SIG-M5 (cell line): ENCODE data around the gene THBS2.
"Not testable (repeated sequence)": the region's sequence is repeated elsewhere in the genome, so short reads cannot be mapped to it uniquely, and the experiment has no call there.

Experiments
- DNase-seq: peaks from one replicate; lab custom pipeline; 2025; lab: John Stamatoyannopoulos, UW

The THBS2 gene

DNA sequence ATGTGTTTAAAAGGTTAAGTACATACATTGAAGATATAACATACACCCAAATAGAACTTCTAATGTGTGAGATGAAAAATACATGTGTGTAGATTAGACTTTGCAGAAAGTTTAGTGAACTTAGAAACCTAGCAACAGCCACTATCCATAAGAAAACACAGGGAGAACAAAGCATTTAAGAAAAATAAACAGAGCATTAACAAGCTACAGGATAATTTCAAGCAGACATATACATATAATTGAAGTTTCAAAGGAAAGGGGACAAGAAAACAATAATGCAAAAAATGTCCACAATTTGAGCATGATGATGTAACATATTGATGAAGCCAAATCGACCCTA, 18.2 kb upstream of the THBS2 start:
- no peak for DNase-seq

DNA sequence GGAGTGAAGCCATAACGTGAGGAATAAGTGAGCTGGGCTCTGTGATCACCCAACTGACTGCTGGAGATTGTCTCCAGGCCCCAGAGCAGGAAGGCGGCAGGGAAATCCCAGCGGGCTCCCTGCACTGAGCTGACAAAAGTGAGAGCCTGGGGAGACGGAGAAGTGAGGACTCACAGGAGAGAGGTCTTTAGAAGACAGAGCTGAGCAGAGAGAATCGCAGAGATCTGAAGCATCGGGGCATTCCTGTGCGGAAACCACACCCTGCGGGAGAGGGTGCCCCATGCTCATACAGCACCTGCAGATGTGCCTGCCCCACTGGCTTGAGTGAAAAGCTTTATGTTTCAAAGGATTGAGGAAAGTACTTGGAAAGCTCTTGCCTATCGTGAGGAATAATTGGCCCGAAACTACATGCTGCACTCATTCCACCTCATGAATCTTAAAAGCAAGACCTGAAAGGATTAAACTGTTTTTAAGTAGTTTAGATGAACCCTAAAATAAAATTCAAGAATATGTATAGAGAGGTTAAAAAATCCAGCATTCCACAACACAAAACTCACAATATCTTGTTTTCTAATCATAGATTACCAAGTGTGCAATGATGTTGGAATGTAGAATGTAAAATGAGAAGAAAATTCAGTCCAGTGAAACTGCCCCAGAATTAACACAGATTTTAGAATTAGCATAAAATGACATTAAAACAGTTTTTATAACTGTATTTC, 17.7 kb upstream of the THBS2 start:
- no peak for DNase-seq

DNA sequence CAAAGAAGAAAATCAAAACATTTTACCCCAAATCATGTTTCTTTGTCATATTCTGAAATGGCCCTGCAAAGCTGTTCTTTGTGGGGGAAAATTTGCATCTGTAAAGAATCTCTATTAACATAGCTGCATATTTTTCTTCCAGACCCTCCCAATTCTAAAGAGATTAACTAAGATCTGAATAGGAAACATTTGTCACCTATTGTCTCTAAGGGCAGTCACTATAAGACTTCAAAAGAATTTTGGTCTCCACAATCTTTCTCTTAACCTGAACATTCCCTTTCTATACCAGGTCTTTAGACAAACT, 16.4 kb upstream of the THBS2 start:
- not testable (repeated sequence) for DNase-seq

DNA sequence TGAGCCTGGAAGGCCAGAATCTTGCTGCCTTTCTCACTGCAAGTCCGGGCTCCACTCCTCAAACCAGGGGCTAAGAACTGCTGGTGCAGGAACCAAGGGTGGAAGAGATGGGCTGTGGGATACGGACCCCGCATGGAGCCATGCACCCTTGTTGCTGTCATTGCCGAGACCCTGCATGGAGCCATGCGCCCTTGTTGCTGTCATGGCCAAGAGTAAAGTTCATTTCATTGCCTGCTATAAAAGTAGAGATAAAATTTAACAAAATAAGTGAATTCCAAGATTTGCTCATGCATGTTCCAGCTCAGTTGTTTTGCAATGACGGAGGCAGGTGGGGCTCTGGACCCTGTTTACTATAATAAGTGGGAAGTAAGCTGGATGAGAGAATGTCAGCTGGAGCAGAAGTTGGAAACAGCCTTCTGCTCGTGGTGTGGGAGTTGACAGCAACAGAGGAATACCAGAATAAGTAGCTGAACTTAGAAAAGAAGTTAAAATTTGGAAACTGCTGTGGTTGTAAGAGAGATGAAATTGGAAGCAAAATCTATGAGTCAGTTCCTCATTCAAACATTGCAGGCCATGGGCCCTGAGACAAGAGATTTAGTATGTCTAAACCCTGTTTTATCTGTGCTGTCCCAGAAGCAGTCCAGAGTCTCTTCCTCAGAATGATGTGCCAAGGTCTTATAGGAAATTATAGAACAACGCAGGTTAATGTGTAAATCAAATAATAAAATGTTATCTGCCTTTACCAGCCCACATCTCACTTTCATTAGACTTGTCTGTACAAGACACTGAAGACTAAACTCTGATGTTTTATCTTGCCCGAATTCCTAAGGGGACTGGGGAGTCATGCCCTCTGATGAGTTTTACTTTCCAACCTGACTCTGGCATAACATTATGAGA, 15.8 kb upstream of the THBS2 start:
- no peak for DNase-seq

DNA sequence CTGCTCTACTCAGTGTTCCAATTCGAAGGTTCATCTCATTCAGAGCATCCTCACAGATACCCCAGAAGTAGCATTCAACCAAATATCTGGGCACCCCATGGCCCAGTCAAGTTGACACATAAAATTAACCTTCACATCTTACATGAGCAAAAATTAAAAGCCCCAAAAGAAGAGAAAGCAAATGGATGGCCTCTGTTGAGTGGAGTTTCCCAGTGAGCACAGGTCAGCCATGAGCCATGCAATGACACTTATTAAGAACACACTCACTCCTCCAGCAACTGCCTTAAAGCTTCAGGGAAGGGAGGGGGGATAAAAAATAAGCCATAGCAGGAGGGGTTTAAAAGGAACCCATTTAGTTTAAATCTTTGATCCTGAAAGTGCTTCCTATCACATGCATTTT, 14.6 kb upstream of the THBS2 start:
- DNase-seq, result no peak

DNA sequence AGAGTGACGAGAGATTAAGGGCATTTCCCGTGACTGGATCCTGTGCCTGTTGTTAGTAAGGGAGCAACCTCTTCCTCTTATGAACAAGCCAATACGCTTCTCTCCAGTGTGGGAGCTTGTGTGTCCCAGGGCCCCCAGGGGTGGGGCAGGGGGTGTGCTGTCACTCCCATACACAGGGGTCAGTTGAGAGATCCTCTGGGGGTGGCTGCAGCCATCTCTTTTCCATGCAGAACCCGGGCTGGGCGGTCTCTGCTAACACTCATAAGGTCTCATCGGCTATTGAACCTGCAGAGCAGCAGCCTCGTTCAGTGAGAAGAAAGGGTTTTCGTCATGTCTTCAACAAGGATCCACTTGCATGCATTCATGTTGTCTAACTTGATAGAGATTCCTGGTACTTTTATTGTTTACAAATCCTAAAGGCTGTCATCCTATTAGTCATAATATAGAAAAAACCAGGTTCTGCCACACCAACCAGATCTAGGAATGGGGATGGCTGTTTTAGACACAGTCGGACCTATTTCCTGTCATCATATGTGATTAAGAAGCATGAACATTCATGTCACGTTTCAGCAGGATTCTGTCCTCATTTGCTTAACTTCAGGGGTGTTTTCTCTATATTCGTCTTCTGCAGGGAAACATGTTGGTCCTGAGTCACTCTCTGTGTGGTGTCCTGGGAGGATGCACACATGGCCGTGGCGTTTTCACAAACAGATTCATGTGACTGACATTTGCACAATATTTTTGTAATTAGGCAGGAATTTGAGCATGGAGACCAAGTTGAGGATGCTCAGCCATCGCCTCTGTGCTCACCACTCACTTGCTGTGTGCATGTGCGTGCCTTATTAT, 13.3 kb upstream of the THBS2 start:
- no peak for DNase-seq

DNA sequence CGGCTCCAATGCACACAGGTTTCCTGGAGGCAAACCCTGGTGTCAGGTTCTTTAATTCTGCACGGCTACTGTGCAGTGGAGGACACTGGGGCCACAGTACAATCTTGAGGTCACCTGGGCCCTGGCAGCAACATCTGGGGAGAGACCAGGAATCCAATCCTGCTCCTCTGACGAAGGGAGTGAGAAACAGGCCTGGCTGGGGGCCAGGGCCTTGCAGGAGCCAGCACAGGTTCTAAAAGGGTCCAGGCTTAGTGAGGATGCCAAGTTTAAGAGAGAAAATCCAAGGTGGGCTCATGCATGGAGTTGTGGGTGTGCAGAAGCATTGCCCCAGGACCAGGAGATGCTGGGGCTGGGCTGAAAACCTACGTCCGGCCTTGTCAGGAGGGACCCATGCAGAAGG, 12.6 kb upstream of the THBS2 start:
- DNase-seq, result no peak

DNA sequence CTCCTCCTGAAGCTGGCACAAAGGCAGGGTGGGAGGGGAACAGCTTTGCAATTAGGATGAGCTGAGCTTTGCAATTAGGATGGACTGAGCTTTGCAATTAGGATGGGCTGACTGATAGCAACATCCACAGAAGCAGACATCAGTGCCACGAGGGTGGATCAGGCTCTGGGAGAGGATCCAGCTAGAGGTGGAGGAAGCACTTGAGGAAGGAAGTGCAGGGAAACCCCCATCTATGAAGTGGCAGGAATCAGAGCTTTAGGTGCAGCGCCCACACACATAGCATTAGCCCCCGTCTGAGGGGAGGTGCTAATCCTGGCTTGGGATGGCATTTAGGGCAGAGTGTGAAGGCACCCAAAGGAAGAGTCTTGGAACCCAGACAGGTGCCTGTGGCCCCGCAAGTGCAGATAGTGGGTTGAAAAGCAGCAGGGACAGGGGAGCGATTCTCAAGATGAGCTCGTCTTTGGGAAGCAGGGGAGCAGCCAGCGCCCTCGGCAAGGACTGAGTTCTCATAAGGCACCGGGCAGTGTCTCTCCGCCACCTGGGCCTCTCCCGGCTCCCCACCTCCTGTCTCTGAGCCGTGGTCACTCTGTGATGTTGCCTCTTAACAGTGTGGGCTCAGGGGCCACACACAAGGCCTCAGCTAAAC, 12.0 kb upstream of the THBS2 start:
- no peak for DNase-seq

DNA sequence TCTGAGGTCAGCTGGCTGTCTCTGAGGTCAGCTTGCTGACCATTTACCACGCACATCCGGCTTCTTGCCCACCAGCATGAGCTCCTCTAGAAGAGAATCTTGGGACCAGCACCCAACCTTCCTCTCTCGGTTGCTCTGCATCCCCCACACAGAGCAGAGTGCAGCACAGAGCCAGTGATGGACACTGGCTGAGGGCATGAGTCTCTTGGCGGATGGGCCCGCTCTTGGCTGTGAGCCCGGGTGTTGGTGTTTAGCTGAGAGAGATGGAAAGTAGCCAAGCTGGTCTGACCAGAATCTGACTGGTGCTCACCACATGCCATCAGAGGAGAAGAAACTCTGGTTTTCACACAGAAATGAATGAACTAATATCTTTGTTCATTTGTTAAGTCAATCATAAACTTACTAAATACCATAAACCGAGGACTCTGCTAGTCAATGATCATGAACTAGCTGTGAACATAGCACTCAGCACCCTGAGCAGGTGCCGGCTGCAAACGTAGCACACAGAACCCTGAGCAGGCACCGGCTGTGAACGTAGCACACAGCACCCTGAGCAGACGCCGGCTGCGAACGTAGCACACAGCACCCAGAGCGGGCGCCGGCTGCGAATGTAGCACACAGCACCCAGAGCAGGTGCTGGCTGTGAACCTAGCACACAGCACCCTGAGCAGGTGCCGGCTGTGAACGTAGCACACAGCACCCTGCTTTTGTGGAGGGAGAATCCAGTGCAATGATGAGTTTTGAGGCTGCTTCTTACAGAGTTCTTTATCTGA, 10.4 kb upstream of the THBS2 start:
- DNase-seq, result no peak

DNA sequence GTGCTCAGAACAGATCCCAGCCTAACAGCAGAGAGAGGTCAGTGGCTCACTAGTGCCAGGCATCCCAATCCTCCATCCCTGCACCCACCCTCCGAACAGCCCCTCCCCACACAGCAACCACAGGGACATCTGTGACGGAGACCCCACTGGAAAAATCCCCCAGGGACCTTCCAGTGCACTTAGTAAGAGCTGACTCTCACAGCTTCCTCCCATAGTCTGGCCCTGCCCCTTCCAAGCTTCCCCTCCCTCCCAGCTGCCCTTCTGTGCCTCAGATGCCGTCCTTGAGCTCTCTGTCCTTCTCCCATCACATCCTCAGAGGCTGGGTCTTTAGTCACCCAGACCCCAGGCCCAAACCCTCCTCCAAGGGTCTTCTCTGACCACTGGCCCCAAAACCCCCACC, 9.7 kb upstream of the THBS2 start:
- no peak for DNase-seq

DNA sequence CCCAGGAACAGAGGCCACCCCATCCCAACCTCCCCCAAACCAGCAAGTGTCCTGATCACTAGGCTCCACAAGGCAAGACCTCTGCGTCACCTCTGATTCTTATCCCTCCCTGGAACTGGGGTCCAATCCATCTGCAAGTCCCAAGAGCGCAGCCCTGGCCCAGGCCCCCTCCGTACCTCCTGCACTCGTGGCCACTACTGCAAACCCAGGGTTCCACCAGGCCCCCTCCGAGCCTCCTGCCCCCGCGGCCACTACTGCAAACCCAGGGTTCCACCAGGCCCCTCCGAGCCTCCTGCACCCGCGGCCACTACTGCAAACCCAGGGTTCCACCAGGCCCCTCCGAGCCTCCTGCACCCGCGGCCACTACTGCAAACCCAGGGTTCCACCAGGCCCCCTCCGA, 9.0 kb upstream of the THBS2 start:
- DNase-seq, result not testable (repeated sequence)

DNA sequence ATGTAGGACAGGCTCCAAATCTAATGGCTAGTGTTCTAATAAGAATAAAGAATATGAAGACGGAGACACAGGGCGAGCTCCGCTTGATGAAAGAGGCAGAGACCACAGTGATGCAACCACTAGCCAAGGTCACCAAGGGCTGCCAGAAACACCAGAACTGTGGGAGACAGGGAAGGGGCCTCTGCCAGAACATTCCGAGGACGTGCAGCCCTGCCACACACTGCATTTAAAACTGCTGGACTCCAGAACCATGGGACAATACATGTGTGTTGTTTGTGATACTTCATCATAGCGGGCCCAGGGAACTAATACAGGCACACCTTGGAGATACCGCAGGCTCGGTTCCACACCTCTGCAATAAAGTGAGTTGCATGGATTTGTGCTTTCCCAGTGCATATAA, 2.9 kb upstream of the THBS2 start:
- DNase-seq, result no peak

DNA sequence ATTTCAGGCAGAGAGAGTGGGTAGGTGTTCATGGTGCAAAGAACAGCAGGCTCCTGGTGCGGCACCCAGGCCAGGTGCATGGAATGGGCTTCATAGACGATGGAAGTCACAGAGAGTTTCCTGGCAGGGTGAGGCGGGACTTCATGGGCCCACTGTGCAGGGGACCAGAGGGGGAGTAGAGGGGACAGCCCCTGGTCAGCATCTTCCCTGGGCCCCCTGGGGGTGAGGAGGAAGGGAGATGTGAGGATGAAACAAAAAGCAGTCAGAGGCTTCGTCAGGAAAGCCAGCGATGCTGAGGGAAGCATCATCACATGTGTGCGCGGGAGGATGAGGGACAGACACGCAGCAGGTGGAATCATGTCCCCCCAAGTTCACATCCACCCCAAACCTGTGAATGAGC, 2.4 kb upstream of the THBS2 start:
- DNase-seq, result no peak

DNA sequence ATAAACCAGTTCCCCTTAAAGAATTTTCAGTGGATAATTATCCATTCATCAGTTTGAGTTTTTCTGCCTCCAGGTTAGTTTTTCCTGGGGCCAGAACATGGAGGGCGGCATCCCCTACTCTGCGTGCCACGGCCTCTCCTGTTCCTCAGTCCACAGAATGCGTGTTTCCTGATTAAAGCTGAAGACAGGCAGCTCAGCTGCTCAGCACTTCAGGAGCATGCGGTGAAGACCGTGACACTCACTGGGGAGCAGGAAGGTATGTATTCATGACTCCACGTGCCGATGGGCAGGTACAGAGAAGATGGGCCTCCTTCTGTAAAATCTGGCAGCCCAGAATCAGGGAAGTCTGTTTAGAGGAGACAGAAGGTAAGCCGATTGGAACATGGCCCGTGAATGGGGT, 2.0 kb upstream of the THBS2 start:
- no peak for DNase-seq

DNA sequence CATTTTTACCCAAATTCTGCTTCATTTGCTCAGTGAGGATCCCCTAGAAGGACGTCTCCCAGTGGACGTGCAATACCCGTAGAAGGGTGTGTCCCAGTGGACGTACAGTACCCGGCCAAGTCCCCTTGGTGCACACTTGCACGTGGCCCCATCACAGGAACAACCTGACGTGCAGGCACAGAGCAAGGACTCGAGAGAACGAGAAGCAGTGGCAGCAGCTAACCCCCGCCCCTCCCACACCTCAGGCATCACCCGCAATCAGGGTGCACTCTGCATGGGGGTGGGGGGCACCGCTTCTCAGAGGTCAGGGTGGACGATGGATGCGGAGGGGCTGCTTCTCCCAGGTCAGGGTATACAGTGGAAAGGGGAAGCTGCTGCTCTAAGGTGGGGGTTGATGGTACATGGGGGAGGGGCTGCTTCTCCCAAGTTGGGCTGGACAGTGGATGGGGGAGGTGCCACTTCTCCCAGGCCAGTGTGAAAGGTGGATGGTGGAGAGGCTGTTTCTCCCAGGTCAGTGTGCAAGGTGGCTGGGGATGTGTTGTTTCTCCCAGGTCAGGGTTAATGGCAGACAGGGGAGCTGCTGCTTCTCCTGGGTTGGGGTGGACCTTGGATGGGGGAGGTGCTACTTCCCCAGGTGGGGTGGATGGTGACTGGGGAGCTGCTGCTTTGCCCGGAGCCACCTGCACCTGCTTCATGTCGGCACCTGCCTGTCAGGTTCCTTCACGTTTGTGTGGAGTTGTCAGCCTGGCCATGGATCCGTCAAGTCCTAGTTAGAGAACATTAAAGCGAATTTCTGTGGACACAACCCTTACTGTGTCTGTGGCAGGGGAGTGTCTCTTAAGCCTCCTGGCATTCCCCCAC, 1.0 kb upstream of the THBS2 start:
- DNase-seq, result no peak

DNA sequence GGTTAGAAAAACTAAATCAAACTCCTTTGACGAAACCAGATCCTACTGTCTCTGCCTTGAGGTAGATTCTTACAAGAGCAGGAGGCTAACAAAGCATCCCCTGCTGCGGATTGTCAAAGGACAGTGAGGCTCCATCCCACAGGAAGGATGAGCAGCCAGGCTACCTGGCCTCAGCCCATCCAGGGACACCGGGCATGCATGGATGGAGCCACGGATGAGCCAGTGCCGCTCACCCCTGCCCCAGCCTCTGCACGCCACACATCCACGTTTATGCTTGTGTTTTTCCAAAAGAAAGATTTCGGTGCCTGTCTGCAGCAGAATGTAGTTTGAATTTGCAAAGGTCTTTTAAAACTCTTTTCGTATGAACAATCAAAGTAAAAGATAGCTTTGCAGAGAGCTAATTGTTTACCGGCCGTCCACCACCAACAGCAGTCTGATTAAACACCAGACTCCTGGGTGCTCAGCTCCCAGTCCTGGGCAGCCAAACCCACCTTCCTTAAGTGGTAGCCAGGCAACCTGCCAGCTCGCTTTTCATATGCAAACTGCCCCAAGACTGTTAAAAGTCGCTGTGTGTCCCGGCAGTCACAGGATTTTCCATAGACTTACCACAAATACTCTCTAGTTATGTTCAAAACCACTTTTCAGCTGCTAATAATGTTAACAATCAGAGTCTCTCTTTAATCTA, 999 bp downstream of the THBS2 start:
- DNase-seq, result no peak

DNA sequence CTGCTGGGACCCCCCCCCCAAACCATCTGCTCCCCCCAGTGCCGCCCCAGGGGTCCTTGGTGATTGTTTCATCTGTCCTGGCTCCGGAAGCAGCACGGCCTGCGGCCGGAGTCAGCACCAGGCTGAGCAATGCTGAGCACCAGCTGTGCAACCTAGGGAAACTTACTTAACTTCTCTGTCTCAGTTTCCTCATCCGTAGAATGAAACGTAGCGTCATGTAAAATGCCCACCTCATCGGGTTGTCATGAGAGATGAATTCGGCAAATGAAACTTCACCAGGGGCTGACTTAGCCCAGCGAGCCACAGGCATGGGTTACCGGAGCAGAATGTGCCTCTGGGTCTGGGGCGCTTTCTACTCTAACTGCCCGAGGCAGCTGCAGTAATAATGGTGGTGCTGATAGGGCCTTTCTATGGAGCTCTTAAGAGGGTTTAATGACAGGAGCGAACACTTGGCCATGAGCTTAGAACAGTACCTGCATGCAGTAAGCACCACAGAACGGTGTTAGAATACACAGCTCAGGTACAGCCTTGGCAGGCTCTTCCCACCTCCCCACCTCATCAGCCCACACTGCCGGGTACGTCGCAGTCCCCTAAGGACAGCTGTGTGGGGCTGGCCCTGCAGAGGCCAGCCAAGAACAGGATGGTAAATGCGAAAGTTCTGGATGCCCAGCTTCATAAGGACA, 1.7 kb downstream of the THBS2 start:
- DNase-seq, result no peak

DNA sequence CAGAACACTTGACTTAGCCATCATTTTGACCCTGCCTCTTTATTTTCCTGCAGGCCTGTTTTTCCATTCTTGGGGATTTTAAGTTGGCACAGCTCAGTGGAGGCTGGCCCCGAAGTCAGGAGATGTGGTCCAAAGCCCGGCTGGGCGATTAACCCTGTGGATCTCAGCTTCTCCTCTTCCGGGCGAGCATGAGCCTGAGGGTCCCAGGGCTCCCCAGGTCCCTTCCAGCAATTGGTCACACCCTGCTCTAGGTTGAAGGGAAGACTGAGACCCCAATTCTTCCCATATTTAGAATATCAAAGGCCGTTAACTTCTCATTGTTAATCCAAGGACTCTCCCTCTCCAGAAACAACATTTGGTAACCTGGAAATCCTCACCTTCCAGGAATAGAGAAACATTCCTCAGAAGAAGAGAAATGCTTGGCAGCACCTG, 2.3 kb downstream of the THBS2 start:
- no peak for DNase-seq

DNA sequence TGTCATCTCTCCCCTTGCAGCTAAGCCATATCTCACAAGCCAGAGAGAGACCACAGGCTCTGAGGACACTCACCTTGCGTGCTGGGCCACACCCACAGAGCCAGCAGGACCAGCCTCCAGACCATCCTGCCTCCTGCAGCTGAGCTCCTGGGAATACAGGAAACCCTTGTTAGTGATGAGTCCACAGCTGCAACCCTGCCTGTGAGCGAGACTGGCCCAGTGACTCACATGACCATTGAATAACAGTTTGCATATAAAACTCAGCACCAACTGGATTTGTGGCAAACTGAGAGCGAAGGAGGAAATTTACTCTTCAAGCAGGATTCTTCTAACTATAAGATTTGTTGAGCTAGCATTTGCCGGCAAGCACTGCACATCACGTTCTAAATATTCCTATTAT, 3.0 kb downstream of the THBS2 start:
- DNase-seq, result no peak
